Neural cell (in vitro differentiated cells): Measurements from ENCODE around the gene GNPTG. TPM values are rescaled to one million over a fixed set of nuclear protein-coding genes. Genes with fewer than 3 reads are reported as not detected.

Experiments used
- H2AFZ ChIP-seq: fragments of 200-600, 300-800 bp; sonication (generic), shearing (Covaris generic); 2 replicates; pipeline ENCODE4 v1.6.0; 2014; ENCODE audit warnings: low read depth, mild to moderate bottlenecking, antibody characterized with exemption, low read length, moderate library complexity
- H3F3A ChIP-seq: fragments of 200-600 bp; shearing (Covaris generic); 2 replicates; pipeline ENCODE4 v1.6.1; 2016; ENCODE audit warnings: mild to moderate bottlenecking, moderate library complexity, mixed read lengths, antibody characterized with exemption, low read length; ENCODE audit not compliant: insufficient read depth, poor library complexity, severe bottlenecking
- H3K27ac ChIP-seq: fragments of 200-600, 300-800 bp; sonication (generic), shearing (Covaris generic); 2 replicates; pipeline ENCODE4 v1.5.1; 2014; ENCODE audit warnings: mild to moderate bottlenecking, low read length, moderate library complexity
- H3K27me3 ChIP-seq: fragments of 300-800, 200-600 bp; sonication (generic), shearing (Covaris generic); 2 replicates; pipeline ENCODE4 v1.6.0; 2014; ENCODE audit warnings: mild to moderate bottlenecking, low read depth, low read length, moderate library complexity; ENCODE audit not compliant: insufficient read depth
- H3K36me3 ChIP-seq: fragments of 300-800, 200-600 bp; sonication (generic), shearing (Covaris generic); 2 replicates; pipeline ENCODE4 v1.5.1; 2014; ENCODE audit warnings: mild to moderate bottlenecking, antibody characterized with exemption, low read length, moderate library complexity; ENCODE audit not compliant: insufficient read depth
- H3K4me2 ChIP-seq: fragments of 300-800, 200-600 bp; sonication (generic), shearing (Covaris generic); 2 replicates; pipeline ENCODE4 v1.6.0; 2014; ENCODE audit warnings: mild to moderate bottlenecking, low read length
- H3K4me3 ChIP-seq: fragments of 300-800, 200-600 bp; sonication (generic), shearing (Covaris generic); 2 replicates; pipeline ENCODE4 v1.5.1; 2014; ENCODE audit warnings: mild to moderate bottlenecking, low read length, moderate library complexity
- H3K79me2 ChIP-seq: fragments of 200-600 bp; shearing (Covaris generic); replicated peaks from 2 replicates; pipeline ENCODE4 v1.6.0; 2014; ENCODE audit warnings: mild to moderate bottlenecking, low read length, moderate library complexity; ENCODE audit not compliant: insufficient read depth
- H3K9ac ChIP-seq: fragments of 300-800, 200-600 bp; sonication (generic), shearing (Covaris generic); 2 replicates; pipeline ENCODE4 v1.6.1; 2016; ENCODE audit warnings: mild to moderate bottlenecking, low read length, mixed read lengths
- H3K9me2 ChIP-seq: fragments of 200-600 bp; shearing (Covaris generic); 2 replicates; pipeline ENCODE4 v1.6.1; 2016; ENCODE audit warnings: mild to moderate bottlenecking, low read length, mixed read lengths; ENCODE audit not compliant: insufficient read depth
- H3K9me3 ChIP-seq: fragments of 200-600, 300-800 bp; sonication (generic), shearing (Covaris generic); 2 replicates; pipeline ENCODE4 v1.6.1; 2016; ENCODE audit warnings: mild to moderate bottlenecking, mixed run types, low read length, moderate library complexity, mixed read lengths
- H4K20me1 ChIP-seq: fragments of 200-600 bp; shearing (Covaris generic); 2 replicates; pipeline ENCODE4 v1.6.1; 2016; ENCODE audit warnings: mild to moderate bottlenecking, mixed run types; ENCODE audit not compliant: insufficient read depth
- CTCF ChIP-seq: fragments of 450-650 bp; IDR thresholded peaks from 2 replicates; pipeline ENCODE4 v1.5.1; 2014; ENCODE audit warnings: antibody characterized with exemption, mild to moderate bottlenecking, moderate library complexity; ENCODE audit not compliant: poor library complexity, severe bottlenecking
- EP300 ChIP-seq: fragments of 450-650 bp; conservative IDR thresholded peaks from 2 replicates; pipeline ENCODE4 v1.6.1; 2014; ENCODE audit warnings: antibody characterized with exemption, mild to moderate bottlenecking, moderate library complexity; ENCODE audit not compliant: poor library complexity, severe bottlenecking
- EZH2 ChIP-seq: fragments of 200-600, 300-800 bp; shearing (Covaris generic), sonication (generic); IDR thresholded peaks from 2 replicates; pipeline ENCODE4 v1.6.1; 2014; ENCODE audit warnings: antibody characterized with exemption, low read length, borderline replicate concordance, mild to moderate bottlenecking; ENCODE audit not compliant: insufficient read depth, poor library complexity, severe bottlenecking
- MXI1 ChIP-seq: fragments of 450-650 bp; conservative IDR thresholded peaks from 2 replicates; pipeline ENCODE4 v1.6.1; 2014; ENCODE audit warnings: antibody characterized with exemption, mild to moderate bottlenecking; ENCODE audit not compliant: poor library complexity, severe bottlenecking
- POLR2AphosphoS5 ChIP-seq: IDR thresholded peaks from 2 replicates; pipeline ENCODE4 v1.6.1; 2012
- RAD21 ChIP-seq: fragments of 450-650 bp; conservative IDR thresholded peaks from 2 replicates; pipeline ENCODE4 v1.6.1; 2014; ENCODE audit warnings: antibody characterized with exemption, mild to moderate bottlenecking, moderate library complexity
- REST ChIP-seq: IDR thresholded peaks from 2 replicates; pipeline ENCODE4 v1.6.1; 2012; ENCODE audit warnings: borderline replicate concordance
- SMC3 ChIP-seq: fragments of 450-650 bp; conservative IDR thresholded peaks from 2 replicates; pipeline ENCODE4 v1.6.1; 2014; ENCODE audit warnings: antibody characterized with exemption, mild to moderate bottlenecking, moderate library complexity; ENCODE audit not compliant: poor library complexity
- TAF1 ChIP-seq: IDR thresholded peaks from 2 replicates; pipeline ENCODE4 v1.6.1; 2012; ENCODE audit warnings: low read depth
- polyA plus RNA-seq: library from polyadenylated mRNA; depleted of rRNA; stranded (reverse); fragments of >200 nt; gene quantifications from 2 replicates; pipeline ENCODE4 v1.2.3, GENCODE V29; 2014

The GNPTG gene
- polyA plus RNA-seq, 1 donor from 2014 or later, result 90.5 TPM

- Histone ChIP-seq H3K27me3 (no peaks in the 10 kb centered on the region), H3K9me2 (no peaks in the 10 kb centered on the region), H2AFZ (no peak overlapping the region), H3K4me3 (no peak overlapping the region), H4K20me1 (no peaks in the 10 kb centered on the region), H3K9ac (no peak overlapping the region), H3K79me2 (no peaks in the 10 kb centered on the region), H3K36me3 (no peaks in the 10 kb centered on the region), H3F3A (no peaks in the 10 kb centered on the region), H3K9me3 (no peaks in the 10 kb centered on the region), H3K27ac (no peak overlapping the region), H3K4me2 (no peak overlapping the region)
- TF ChIP-seq MXI1 (no peak), REST (no peak), EZH2 (no peak), CTCF (no peak), SMC3 (no peak), POLR2AphosphoS5 (no peak), RAD21 (no peak), TAF1 (no peak), EP300 (no peak)
These were observed 38.6 kb downstream of the GNPTG start for GRCh38 chr16:1390239-1390779.

- Histone ChIP-seq H3K36me3 (no peaks in the 10 kb centered on the region), H2AFZ (no peak overlapping the region), H3K9me3 (no peaks in the 10 kb centered on the region), H3K79me2 (no peaks in the 10 kb centered on the region), H3K27me3 (no peaks in the 10 kb centered on the region), H3K9me2 (no peaks in the 10 kb centered on the region), H3K9ac (no peak overlapping the region), H3K4me3 (no peak overlapping the region), H3K4me2 (no peak overlapping the region), H4K20me1 (no peaks in the 10 kb centered on the region), H3K27ac (no peak overlapping the region), H3F3A (no peaks in the 10 kb centered on the region)
- TF ChIP-seq RAD21 (no peak), EZH2 (no peak), TAF1 (no peak), REST (no peak), SMC3 (no peak), CTCF (no peak), POLR2AphosphoS5 (no peak), MXI1 (no peak), EP300 (no peak)
These were observed 41.1 kb downstream of the GNPTG start for GRCh38 chr16:1392826-1393225.
